H1 (cell line): ENCODE results near the gene CYLD.

Experiments used
- CHD2 ChIP-seq: IDR thresholded peaks from 2 replicates; pipeline ENCODE4 v1.6.1; 2012; ENCODE audit warnings: low read length, improper control_type of control experiment
- CTCF ChIP-seq, 3 experiments: IDR thresholded peaks; 1 replicate in 2 of 3; 2 replicates in 1 of 3; pipeline versions ENCODE4 v1.5.1 to v1.6.1; 2011; ENCODE audit warnings: low read length in 3 of 3, mild to moderate bottlenecking in 3 of 3, inconsistent platforms in 2 of 3, low read depth in 1 of 3, moderate library complexity in 1 of 3; ENCODE audit not compliant: insufficient read depth in 1 of 3; ENCODE audit errors: control extremely low read depth in 1 of 3
- EZH2 ChIP-seq: fragments of 200-600 bp; sonication (generic); IDR thresholded peaks from 2 replicates; pipeline ENCODE4 v1.7.1; 2012; ENCODE audit warnings: low read depth, mild to moderate bottlenecking, moderate library complexity, low read length, inconsistent platforms; ENCODE audit not compliant: severe bottlenecking
- MAFK ChIP-seq: IDR thresholded peaks from 2 replicates; pipeline ENCODE4 v1.6.1; 2012; ENCODE audit warnings: low read depth, mild to moderate bottlenecking, improper control_type of control experiment, low read length
- NRF1 ChIP-seq: IDR thresholded peaks from 2 replicates; pipeline ENCODE4 v1.6.1; 2011; ENCODE audit warnings: mild to moderate bottlenecking, low read depth, low read length, improper control_type of control experiment
- PHF8 ChIP-seq: fragments of 200-600 bp; sonication (generic); conservative IDR thresholded peaks from 2 replicates; pipeline ENCODE4 v1.7.1; 2012; ENCODE audit warnings: low read depth, mild to moderate bottlenecking, inconsistent platforms, low read length, moderate library complexity
- POLR2A ChIP-seq, 2 experiments: IDR thresholded peaks; 1 replicate in 1 of 2; 2 replicates in 1 of 2; pipeline ENCODE4 v1.6.1; 2011; ENCODE audit warnings: low read depth in 2 of 2, low read length in 2 of 2, mild to moderate bottlenecking in 2 of 2; ENCODE audit errors: control extremely low read depth in 1 of 2
- RAD21 ChIP-seq, 2 experiments: IDR thresholded peaks in 1 of 2; conservative IDR thresholded peaks in 1 of 2; 2 replicates each; pipeline ENCODE4 v1.6.1; 2011; ENCODE audit warnings: low read depth in 2 of 2, low read length in 2 of 2, improper control_type of control experiment in 1 of 2, inconsistent platforms in 1 of 2, mild to moderate bottlenecking in 1 of 2, moderate library complexity in 1 of 2
- SP1 ChIP-seq: IDR thresholded peaks from 2 replicates; pipeline ENCODE4 v1.6.1; 2011; ENCODE audit warnings: low read depth, low read length
- TBP ChIP-seq: IDR thresholded peaks from 2 replicates; pipeline ENCODE4 v1.6.1; 2011; ENCODE audit warnings: low read depth, low read length, improper control_type of control experiment
- YY1 ChIP-seq: IDR thresholded peaks from 2 replicates; pipeline ENCODE4 v1.6.1; 2011; ENCODE audit warnings: low read depth, mild to moderate bottlenecking, low read length
- TF ChIP-seq, protein P1 (sequence below): IDR thresholded peaks from 2 replicates; pipeline ENCODE4 v1.6.1; 2012; ENCODE audit warnings: inconsistent platforms
- TF ChIP-seq, protein P2 (sequence below): IDR thresholded peaks from 2 replicates; pipeline ENCODE4 v1.6.1; 2011; ENCODE audit warnings: low read length, improper control_type of control experiment
- TF ChIP-seq, protein P3 (sequence below): IDR thresholded peaks from 2 replicates; pipeline ENCODE4 v1.6.1; 2012; ENCODE audit warnings: inconsistent platforms

DNA sequence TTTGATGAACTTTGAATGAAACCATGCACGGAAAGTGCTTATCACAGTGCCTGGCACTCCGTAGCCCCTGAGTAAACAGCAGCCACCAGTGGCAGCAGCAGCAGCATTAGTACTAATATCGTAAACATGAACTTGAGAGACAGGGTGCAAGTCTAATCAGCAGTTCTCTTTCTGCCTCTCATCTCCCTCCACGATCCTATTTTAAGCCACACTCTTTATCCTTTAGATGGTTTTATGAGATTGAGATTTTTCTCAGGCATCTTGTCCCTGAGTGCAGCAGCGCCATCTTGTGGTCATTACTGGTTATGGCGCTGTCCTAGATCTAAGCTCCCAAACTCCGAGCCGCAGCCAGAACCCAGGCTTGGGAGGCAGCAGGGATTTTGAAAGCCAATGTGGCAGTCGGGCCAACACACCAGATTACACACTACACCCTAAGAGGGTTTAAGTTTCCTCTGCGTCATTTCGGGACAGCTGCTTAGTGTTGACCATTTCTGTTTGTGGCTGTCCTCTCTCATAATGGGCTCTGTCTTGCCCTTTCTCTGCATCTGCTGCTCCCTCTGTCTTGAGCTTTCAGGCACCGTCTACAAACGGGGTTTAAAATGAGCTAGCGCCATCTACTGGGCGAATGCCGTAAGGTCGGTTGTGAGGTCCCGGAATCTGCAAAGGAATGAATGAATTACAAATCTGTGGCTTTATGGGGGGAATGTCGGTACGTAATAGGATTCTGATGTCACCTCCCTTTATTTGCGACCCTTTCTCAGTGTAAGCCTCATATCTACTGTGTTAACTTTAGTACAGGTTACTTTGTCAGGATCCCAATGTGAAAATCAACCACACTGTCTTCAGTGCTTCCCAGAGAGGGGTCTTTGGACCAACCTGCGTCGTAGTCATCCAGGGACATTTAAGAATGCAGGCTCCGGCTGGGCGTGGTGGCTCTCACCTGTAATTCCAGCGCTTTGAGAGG lies 64.5 kb downstream of the CYLD start:
- TF ChIP-seq, protein P1, sequence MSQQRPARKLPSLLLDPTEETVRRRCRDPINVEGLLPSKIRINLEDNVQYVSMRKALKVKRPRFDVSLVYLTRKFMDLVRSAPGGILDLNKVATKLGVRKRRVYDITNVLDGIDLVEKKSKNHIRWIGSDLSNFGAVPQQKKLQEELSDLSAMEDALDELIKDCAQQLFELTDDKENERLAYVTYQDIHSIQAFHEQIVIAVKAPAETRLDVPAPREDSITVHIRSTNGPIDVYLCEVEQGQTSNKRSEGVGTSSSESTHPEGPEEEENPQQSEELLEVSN = no peak
- TF ChIP-seq CTCF (IDR thresholded peaks at IDR 0.05; ENCODE audit: control extremely low read depth in 1 of 3, insufficient read depth in 1 of 3, low read depth in 1 of 3, low read length in 3 of 3) (peak; percentile 72 to 94 (median 73)), EZH2 (no peak), SP1 (no peak), PHF8 (no peak), POLR2A (IDR thresholded peaks at IDR 0.05; ENCODE audit: control extremely low read depth in 1 of 2, low read depth in 2 of 2, low read length in 2 of 2) (no peak), NRF1 (no peak), YY1 (peak; percentile 51), MAFK (no peak), CHD2 (no peak), TBP (no peak), RAD21 (IDR thresholded peaks at IDR 0.05 in 1 of 2, conservative IDR thresholded peaks at IDR 0.05 in 1 of 2; ENCODE audit: low read depth in 2 of 2, low read length in 2 of 2) (peak; percentile 80 to 83)
- TF ChIP-seq, protein P2, sequence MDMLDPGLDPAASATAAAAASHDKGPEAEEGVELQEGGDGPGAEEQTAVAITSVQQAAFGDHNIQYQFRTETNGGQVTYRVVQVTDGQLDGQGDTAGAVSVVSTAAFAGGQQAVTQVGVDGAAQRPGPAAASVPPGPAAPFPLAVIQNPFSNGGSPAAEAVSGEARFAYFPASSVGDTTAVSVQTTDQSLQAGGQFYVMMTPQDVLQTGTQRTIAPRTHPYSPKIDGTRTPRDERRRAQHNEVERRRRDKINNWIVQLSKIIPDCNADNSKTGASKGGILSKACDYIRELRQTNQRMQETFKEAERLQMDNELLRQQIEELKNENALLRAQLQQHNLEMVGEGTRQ = no peak
- TF ChIP-seq, protein P3, sequence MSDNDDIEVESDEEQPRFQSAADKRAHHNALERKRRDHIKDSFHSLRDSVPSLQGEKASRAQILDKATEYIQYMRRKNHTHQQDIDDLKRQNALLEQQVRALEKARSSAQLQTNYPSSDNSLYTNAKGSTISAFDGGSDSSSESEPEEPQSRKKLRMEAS = no peak
